ENCODE results near the gene RRAGC.

Gene RRAGC

DNA sequence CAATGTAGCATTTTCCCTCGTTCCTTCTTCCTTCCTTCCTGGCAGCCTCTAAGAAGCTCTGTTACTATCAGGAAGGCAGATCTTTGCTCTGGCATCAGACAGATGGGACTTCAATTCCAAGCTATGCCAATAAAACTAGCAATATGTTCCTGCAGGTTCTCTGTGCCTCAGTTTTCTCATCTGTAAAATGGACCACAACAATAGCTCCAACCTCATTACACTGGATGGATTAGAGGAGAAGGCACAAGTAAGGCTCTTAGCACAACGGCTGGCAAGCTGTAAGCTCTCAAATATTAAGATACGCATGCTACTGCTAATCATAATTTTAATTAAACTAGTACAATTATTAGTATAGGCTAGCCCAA, 27.2 kb downstream of the RRAGC start:
- TF ChIP-seq, protein P1, sequence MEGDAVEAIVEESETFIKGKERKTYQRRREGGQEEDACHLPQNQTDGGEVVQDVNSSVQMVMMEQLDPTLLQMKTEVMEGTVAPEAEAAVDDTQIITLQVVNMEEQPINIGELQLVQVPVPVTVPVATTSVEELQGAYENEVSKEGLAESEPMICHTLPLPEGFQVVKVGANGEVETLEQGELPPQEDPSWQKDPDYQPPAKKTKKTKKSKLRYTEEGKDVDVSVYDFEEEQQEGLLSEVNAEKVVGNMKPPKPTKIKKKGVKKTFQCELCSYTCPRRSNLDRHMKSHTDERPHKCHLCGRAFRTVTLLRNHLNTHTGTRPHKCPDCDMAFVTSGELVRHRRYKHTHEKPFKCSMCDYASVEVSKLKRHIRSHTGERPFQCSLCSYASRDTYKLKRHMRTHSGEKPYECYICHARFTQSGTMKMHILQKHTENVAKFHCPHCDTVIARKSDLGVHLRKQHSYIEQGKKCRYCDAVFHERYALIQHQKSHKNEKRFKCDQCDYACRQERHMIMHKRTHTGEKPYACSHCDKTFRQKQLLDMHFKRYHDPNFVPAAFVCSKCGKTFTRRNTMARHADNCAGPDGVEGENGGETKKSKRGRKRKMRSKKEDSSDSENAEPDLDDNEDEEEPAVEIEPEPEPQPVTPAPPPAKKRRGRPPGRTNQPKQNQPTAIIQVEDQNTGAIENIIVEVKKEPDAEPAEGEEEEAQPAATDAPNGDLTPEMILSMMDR (IDR thresholded peaks at IDR 0.05) = no peak

DNA sequence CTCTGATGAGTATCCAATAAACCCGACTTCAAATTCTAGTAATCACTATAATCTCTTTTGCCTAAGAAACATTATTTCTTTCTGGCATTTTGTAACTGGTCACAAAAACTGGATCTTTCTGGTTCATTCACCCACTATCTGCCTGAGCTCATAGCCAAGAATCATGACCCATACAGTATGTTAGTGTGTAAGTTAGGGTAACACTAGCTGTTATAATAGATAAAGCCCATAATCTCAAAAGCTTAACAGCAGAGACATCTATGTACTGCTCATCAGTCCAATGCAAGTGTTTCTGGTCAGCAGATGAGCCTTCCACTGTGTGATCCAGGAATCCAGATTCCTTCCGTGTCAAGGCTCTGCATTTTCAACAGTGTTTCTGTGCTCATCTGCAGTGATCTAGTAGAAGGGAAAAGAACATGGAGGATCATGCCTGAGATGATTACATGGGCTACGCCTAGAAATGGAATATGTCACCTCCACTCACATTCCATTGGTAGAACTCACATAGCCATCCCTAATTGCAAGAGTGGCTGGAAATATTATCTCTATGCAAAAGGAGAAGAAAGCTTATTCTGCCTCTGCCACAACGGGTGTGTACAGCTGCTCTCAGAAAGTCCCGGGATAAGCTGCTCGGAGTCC, 27.7 kb downstream of the RRAGC start:
- TF ChIP-seq, protein P1 (IDR thresholded peaks at IDR 0.05) = no peak

DNA sequence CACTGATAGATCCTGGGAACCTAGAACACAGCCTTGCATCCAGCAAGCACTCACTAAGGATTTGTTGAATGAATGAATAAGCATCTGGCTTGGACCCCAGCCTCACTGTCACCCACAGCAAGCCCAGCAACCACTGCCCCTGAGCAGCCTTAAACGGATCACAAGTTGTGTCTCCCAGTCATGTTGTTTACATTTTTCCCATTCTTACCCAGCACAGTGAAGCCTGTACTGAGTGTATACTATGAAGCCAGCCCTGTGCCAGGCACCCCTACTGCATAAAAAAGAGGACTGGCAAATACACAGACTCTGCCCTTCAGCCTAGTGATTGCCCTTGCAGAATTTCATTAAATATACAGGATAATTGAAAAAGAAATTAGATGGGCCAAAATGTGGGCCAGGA, 30.2 kb downstream of the RRAGC start:
- TF ChIP-seq, protein P1 (IDR thresholded peaks at IDR 0.05) = no peak

DNA sequence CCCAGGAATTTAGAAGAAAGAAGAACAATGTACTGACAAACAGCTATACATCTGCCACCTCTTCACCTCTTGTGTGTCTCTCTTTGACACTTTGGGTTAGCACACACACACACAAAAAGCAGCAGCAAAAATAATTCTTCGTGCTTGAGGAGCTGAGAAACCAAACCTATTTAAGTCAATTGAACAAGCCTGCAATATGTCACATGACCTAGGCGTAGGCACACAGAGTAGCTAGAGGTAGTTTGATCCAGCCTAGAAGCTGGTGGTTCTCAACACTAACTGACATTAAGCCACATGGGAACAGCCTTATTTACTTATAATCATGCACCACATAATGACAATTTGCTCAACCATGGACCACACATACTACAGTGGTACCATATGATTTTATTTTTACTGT, 32.3 kb downstream of the RRAGC start:
- TF ChIP-seq, protein P1 (IDR thresholded peaks at IDR 0.05) = no peak

DNA sequence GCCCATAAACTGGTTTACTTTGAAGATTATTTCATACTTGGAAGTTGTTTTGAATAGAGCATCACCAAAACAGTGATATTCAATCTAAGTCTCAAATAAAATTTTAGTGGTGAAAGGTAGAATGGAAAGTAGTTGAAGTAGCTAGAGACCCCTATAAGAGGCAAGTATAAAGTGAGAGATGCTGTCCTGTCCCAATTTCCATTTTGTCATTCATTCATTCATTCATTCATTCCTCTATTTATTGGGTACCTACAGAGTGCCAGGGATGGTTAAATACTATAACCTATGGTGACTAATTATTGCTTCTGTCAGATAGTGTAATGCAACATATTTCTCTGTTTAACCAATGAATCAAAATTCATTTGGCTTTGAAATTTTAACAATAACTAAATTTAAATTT, 32.7 kb downstream of the RRAGC start:
- TF ChIP-seq, protein P1 (IDR thresholded peaks at IDR 0.05) = no peak

DNA sequence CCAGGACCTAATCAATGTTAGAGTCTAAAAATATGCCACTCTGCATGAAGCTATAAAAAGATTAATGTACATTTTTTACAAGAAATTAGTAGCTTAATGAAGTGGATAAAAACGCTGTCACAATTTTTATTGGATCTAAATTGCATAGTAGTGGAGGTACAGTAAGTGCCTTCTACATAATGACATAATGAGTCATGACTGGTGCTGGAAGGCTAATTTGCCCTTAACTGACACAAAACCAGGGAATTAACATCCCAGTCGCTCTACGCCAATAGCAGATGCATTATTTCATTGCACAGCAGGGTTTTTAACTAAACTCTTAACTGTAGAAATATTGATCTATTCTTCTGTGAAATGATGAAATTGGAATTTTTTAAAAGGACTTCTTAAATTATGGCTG, 33.3 kb downstream of the RRAGC start:
- TF ChIP-seq, protein P1 (IDR thresholded peaks at IDR 0.05) = no peak

DNA sequence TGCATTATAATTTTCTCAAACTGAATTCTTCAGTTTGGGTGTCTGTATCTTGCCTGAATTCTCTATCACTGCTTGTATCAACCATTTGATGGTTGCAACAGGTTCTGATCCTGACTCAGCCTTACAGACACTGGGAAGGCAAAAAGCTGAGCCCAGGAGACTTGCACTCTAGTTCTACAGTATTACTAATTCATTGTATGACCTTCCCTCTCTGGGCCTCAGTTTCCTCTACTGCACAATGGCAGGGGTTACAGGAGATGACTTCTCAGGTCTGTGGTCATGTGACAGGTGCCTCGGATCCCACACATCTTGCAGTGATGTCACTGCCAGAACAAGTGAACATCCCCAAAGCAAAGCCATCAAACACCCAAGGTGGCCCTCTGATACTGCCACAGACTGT, 38.7 kb downstream of the RRAGC start:
- TF ChIP-seq, protein P1 (IDR thresholded peaks at IDR 0.05) = no peak

DNA sequence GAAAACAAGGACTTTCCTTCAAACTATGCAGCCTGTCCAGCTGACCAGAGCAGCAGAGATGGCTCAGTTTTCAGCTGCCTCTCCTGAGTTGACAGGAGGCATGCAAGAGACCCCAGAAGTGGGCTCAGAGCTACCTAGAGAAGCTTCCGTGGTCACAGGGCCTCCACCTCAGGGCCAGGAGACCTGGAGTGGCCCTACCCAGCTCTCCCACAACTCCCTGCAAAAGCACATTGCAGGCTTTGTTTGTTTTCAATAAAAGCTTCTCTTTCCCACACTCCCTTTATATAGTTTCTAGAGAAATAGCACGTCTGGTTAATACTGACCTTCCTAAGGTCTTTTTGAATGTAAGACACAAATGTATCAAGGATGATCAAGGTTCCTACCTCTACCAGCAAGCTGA, 40.1 kb downstream of the RRAGC start:
- TF ChIP-seq, protein P1 (IDR thresholded peaks at IDR 0.05) = no peak
